DOHH2 (cell line): ENCODE measurements around the gene UQCRQ.

Source experiments
- H3F3A ChIP-seq: fragments of 200-600 bp; sonication (generic), shearing (Covaris generic); 2 replicates; pipeline ENCODE4 v1.6.0; 2016; ENCODE audit warnings: antibody characterized with exemption, mild to moderate bottlenecking; ENCODE audit not compliant: control insufficient read depth, insufficient read depth
- H3K27ac ChIP-seq: fragments of 200-600 bp; sonication (generic); 2 replicates; pipeline ENCODE4 v1.5.1; 2014; ENCODE audit warnings: low read depth, mild to moderate bottlenecking, low read length, moderate library complexity
- H3K27me3 ChIP-seq: fragments of 200-600 bp; sonication (generic); 2 replicates; pipeline ENCODE4 v1.6.1; 2014; ENCODE audit warnings: mild to moderate bottlenecking, low read length, mixed read lengths; ENCODE audit not compliant: control insufficient read depth
- H3K36me3 ChIP-seq: fragments of 200-600 bp; sonication (generic); 2 replicates; pipeline ENCODE4 v1.6.1; 2014; ENCODE audit warnings: mild to moderate bottlenecking, low read length, moderate library complexity, mixed read lengths; ENCODE audit not compliant: control insufficient read depth
- H3K4me1 ChIP-seq: fragments of 200-600 bp; sonication (generic); 2 replicates; pipeline ENCODE4 v1.6.1; 2014; ENCODE audit warnings: mild to moderate bottlenecking, low read length, mixed read lengths; ENCODE audit not compliant: control insufficient read depth
- H3K4me2 ChIP-seq: fragments of 200-600 bp; sonication (generic); 2 replicates; pipeline ENCODE4 v1.6.0; 2014; ENCODE audit warnings: mild to moderate bottlenecking, low read length, moderate library complexity
- H3K4me3 ChIP-seq: fragments of 200-600 bp; sonication (generic); 2 replicates; pipeline ENCODE4 v1.5.1; 2014; ENCODE audit warnings: mild to moderate bottlenecking, low read length, mixed read lengths
- H3K79me2 ChIP-seq: fragments of 200-600 bp; sonication (generic); 2 replicates; pipeline ENCODE4 v1.6.1; 2014; ENCODE audit warnings: mild to moderate bottlenecking, low read length, mixed read lengths; ENCODE audit not compliant: control insufficient read depth
- H3K9me2 ChIP-seq: fragments of 200-600 bp; sonication (generic); replicated peaks from 2 replicates; pipeline ENCODE4 v1.6.1; 2014; ENCODE audit warnings: mild to moderate bottlenecking, low read length, mixed read lengths; ENCODE audit not compliant: control insufficient read depth
- H3K9me3 ChIP-seq: fragments of 200-600 bp; sonication (generic); 2 replicates; pipeline ENCODE4 v1.6.1; 2014; ENCODE audit warnings: antibody characterized with exemption, low read length, mixed read lengths; ENCODE audit not compliant: control insufficient read depth, insufficient read depth
- H4K20me1 ChIP-seq: fragments of 200-600 bp; sonication (generic); 2 replicates; pipeline ENCODE4 v1.6.0; 2014; ENCODE audit warnings: low read depth, mild to moderate bottlenecking, antibody characterized with exemption, low read length, moderate library complexity; ENCODE audit not compliant: control insufficient read depth, insufficient read depth
- CTCF ChIP-seq: fragments of 200-600 bp; sonication (generic); IDR thresholded peaks from one replicate; pipeline ENCODE4 v1.5.1; 2014; ENCODE audit warnings: antibody characterized with exemption, mild to moderate bottlenecking, low read depth, low read length; ENCODE audit not compliant: poor library complexity, severe bottlenecking
- EZH2phosphoT487 ChIP-seq: fragments of 200-600 bp; sonication (generic); IDR thresholded peaks from 2 replicates; pipeline ENCODE4 v1.6.1; 2017; ENCODE audit warnings: borderline replicate concordance, mild to moderate bottlenecking, antibody characterized with exemption, low read length, moderate library complexity, mixed read lengths

The UQCRQ gene

GRCh38 chr5:132825033-132825833 lies 41.2 kb upstream of the UQCRQ start:
- TF ChIP-seq CTCF (no peak), EZH2phosphoT487 (0 out of 2 replicates have a peak, but pooled peaks have one; percentile 32)
- no peaks in the 10 kb centered on the region for H3K79me2 ChIP-seq
- no peaks in the 10 kb centered on the region for H3K9me2 ChIP-seq
- H3K4me2 ChIP-seq: peak overlapping the region; percentile 37; the same call in 1 of the 2 replicates
- peaks cover 68% of the 10 kb centered on the region for H3K27me3 ChIP-seq
- H3K4me1 ChIP-seq: peaks cover under 1% of the 10 kb centered on the region
- H3K9me3 ChIP-seq: no peaks in the 10 kb centered on the region
- H4K20me1 ChIP-seq: no peaks in the 10 kb centered on the region
- no peak overlapping the region for H3K27ac ChIP-seq
- no peaks in the 10 kb centered on the region for H3K36me3 ChIP-seq
- H3K4me3 ChIP-seq: no peak overlapping the region
- no peaks in the 10 kb centered on the region for H3F3A ChIP-seq

GRCh38 chr5:132825834-132826391 lies 40.5 kb upstream of the UQCRQ start:
- Histone ChIP-seq H3K4me2 (peak overlapping the region; percentile 37; the same call in 1 of the 2 replicates), H3K9me2 (no peaks in the 10 kb centered on the region), H3K4me3 (no peak overlapping the region), H3F3A (no peaks in the 10 kb centered on the region), H3K4me1 (peaks cover 4% of the 10 kb centered on the region), H3K36me3 (no peaks in the 10 kb centered on the region), H3K27ac (no peak overlapping the region), H4K20me1 (no peaks in the 10 kb centered on the region), H3K27me3 (peaks cover 75% of the 10 kb centered on the region), H3K9me3 (no peaks in the 10 kb centered on the region), H3K79me2 (no peaks in the 10 kb centered on the region)
- TF ChIP-seq CTCF: no peak
- TF ChIP-seq EZH2phosphoT487: 0 out of 2 replicates have a peak, but pooled peaks have one; percentile 18

DNA sequence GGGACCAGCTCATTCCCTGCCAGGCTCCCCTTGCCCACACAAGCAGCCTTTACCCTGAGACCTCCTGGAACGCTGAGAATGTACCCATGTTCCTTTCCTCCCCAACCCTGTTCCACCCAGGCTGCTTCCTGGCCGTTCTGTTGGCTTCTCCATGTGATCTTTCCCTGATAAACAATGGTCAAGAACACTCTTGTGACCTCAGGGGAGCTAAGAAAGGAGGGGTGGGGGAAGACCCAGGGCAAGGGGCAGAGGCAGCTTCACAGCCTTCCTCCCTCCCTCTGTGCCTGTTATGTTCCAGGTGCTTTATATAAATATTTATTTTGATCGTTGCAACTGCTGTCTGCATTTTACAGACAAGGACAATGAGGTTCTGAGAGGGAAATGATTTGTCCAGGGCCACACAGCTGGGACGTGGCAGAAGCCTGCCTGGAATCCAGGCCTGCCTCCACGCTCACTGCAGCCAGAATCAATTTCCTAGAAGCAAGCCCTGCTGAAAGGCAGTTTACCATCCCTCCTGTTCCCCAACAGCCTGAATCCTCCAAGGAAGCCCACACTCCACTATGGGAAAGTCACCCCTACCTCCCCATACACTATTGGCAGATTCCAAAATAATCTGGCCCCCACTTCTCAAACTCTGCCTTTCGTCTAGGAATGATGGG lies 39.9 kb upstream of the UQCRQ start:
- H3K9me3 ChIP-seq: no peaks in the 10 kb centered on the region
- no peaks in the 10 kb centered on the region for H4K20me1 ChIP-seq
- H3F3A ChIP-seq: no peaks in the 10 kb centered on the region
- peaks cover 4% of the 10 kb centered on the region for H3K4me1 ChIP-seq
- H3K4me2 ChIP-seq: no peak overlapping the region
- TF ChIP-seq CTCF: no peak
- H3K79me2 ChIP-seq: no peaks in the 10 kb centered on the region
- H3K27ac ChIP-seq: no peak overlapping the region
- no peak overlapping the region for H3K4me3 ChIP-seq
- H3K9me2 ChIP-seq: no peaks in the 10 kb centered on the region
- no peaks in the 10 kb centered on the region for H3K36me3 ChIP-seq
- peaks cover 81% of the 10 kb centered on the region for H3K27me3 ChIP-seq
